Measurements from ENCODE around the gene LYL1.

Gene LYL1

GRCh38 chr19:13128583-13128982, 25.9 kb upstream of the LYL1 start:
- DNase-seq = no peak

- DNase-seq = no peak
Observed at GRCh38 chr19:13127811-13128575, 25.3 kb upstream of the LYL1 start.

- DNase-seq = no peak
Observed at GRCh38 chr19:13127051-13127450, 24.4 kb upstream of the LYL1 start.

GRCh38 chr19:13122980-13123957, 20.6 kb upstream of the LYL1 start:
- no peak for DNase-seq

GRCh38 chr19:13122275-13122878, 19.7 kb upstream of the LYL1 start:
- no peak for DNase-seq

GRCh38 chr19:13121551-13122274, 19.1 kb upstream of the LYL1 start:
- no peak for DNase-seq

GRCh38 chr19:13120817-13121216, 18.2 kb upstream of the LYL1 start:
- DNase-seq = no peak

GRCh38 chr19:13120031-13120430, 17.4 kb upstream of the LYL1 start:
- no peak for DNase-seq

GRCh38 chr19:13119627-13120026, 17.0 kb upstream of the LYL1 start:
- DNase-seq = no peak

- peak; percentile 38 for DNase-seq
Observed at GRCh38 chr19:13118424-13119193, 16.0 kb upstream of the LYL1 start.

GRCh38 chr19:13117772-13118423, 15.2 kb upstream of the LYL1 start, which contains the start of gene NACC1:
Gene NACC1 (plus strand): TSS chr19:13118264. CDS start chr19:13135208, 16,944 bp downstream.
- peak; percentile 92 for DNase-seq

GRCh38 chr19:13117176-13117771, 14.6 kb upstream of the LYL1 start:
- no peak for DNase-seq

- peak; percentile 94 for DNase-seq
Observed at GRCh38 chr19:13116282-13117175, 13.9 kb upstream of the LYL1 start, which contains the start of gene TRMT1. Gene TRMT1 (minus strand): TSS chr19:13116740. CDS start chr19:13116399, 341 bp downstream.

- DNase-seq = no peak
Observed at GRCh38 chr19:13115936-13116281, 13.3 kb upstream of the LYL1 start.

- no peak for DNase-seq
Observed at GRCh38 chr19:13112555-13112954, 9.9 kb upstream of the LYL1 start.

- no peak for DNase-seq
Observed at GRCh38 chr19:13110099-13110610, 7.5 kb upstream of the LYL1 start.

- no peak for DNase-seq
Observed at GRCh38 chr19:13109361-13110098, 6.9 kb upstream of the LYL1 start.

- no peak for DNase-seq
Observed at GRCh38 chr19:13104848-13105711, 2.4 kb upstream of the LYL1 start.

Data from NCI-H2171 (cell line).